K562 treated with DMSO at 1 percent for 48 hours (cell line): ENCODE data around the gene CFAP161. TPM values are rescaled to one million over a fixed set of nuclear protein-coding genes. Genes with fewer than 3 reads are reported as not detected.

ENCODE experiments used
- total RNA-seq: library from RNA; unstranded; fragments of 300-600 nt; gene quantifications from 2 replicates; pipeline ENCODE4 v1.2.3, GENCODE V29; 2022; ENCODE audit warnings: low replicate concordance; ENCODE audit errors: extremely low read depth

CFAP161 gene
- not detected in 2 replicates for total RNA-seq

GRCh38 chr15:81133782-81134461 lies at the start of gene CFAP161:
Gene CFAP161 (plus strand): TSS chr15:81134270. CDS start chr15:81134330, 60 bp downstream.

GRCh38 chr15:81196576-81197254 lies 62.6 kb downstream of the CFAP161 start, which contains the start of gene IL16:
Gene IL16 (plus strand): TSS chr15:81196879. CDS start chr15:81225400, 28,521 bp downstream.

Other genes with a start within 250 kb of the CFAP161 start
- not detected in 2 replicates for gene MESD, start 144.5 kb upstream of the CFAP161 start, total RNA-seq
- gene TLNRD1, start 133.3 kb upstream of the CFAP161 start, total RNA-seq, result not detected in 2 replicates
- gene IL16, start 62.6 kb downstream of the CFAP161 start, total RNA-seq, result not detected in 2 replicates
- not detected in 2 replicates for gene STARD5, start 189.9 kb downstream of the CFAP161 start, total RNA-seq
- not detected in 2 replicates for gene TMC3, start 239.9 kb downstream of the CFAP161 start, total RNA-seq